NCI-H146 treated with DMSO at 0.1 percent for 48 hours (cell line): ENCODE measurements around the gene RIPK3.

Experiments
- DNase-seq: peaks from one replicate; lab custom pipeline; 2025; ENCODE audit not compliant: unreplicated experiment; lab: John Stamatoyannopoulos, UW

Gene RIPK3

GRCh38 chr14:24307575-24308341 lies 32.0 kb downstream of the RIPK3 start, which contains the start of gene CIDEB:
CIDEB (minus strand) TSS chr14:24307977; CDS start chr14:24307858, 119 bp downstream.
- peak; percentile 6 for DNase-seq

- no peak for DNase-seq
These were observed 32.6 kb downstream of the RIPK3 start for GRCh38 chr14:24307156-24307574.

GRCh38 chr14:24304019-24304387 lies 35.8 kb downstream of the RIPK3 start:
- no peak for DNase-seq

GRCh38 chr14:24300326-24300980 lies 39.3 kb downstream of the RIPK3 start:
- DNase-seq: no peak

GRCh38 chr14:24299255-24300191 lies 40.3 kb downstream of the RIPK3 start, which contains the start of the genes DHRS1 and NOP9:
DHRS1 (minus strand) TSS chr14:24299780; CDS start chr14:24299106, 674 bp downstream.
NOP9 (plus strand) TSS chr14:24299850; CDS start chr14:24299955, 105 bp downstream.
- DNase-seq: peak; percentile 65

GRCh38 chr14:24298892-24299254 lies 40.9 kb downstream of the RIPK3 start:
- no peak for DNase-seq

- DNase-seq: peak; percentile 14
These were observed 42.4 kb downstream of the RIPK3 start for GRCh38 chr14:24297190-24297964.

GRCh38 chr14:24296341-24297157 lies 43.2 kb downstream of the RIPK3 start:
- DNase-seq: peak; percentile 5

GRCh38 chr14:24293525-24293924 lies 46.3 kb downstream of the RIPK3 start:
- no peak for DNase-seq

GRCh38 chr14:24292118-24292807 lies 47.5 kb downstream of the RIPK3 start:
- no peak for DNase-seq

- DNase-seq: no peak
These were observed 48.2 kb downstream of the RIPK3 start for GRCh38 chr14:24291446-24292117.

- no peak for DNase-seq
These were observed 49.0 kb downstream of the RIPK3 start for GRCh38 chr14:24290746-24291145.

GRCh38 chr14:24289649-24290280 lies 50.0 kb downstream of the RIPK3 start:
- DNase-seq: no peak

GRCh38 chr14:24286996-24287395 lies 52.8 kb downstream of the RIPK3 start:
- DNase-seq: no peak
